Spleen (tissue), 7 donors: Measurements from ENCODE around the gene CEACAM4.

Experiments
- CTCF ChIP-seq, 11 experiments: fragments of 200-600 bp in 7 of 11; fragments of 450-650 bp in 4 of 11; sonication (generic) in 4 of 11; IDR thresholded peaks in 8 of 11; conservative IDR thresholded peaks in 3 of 11; 1 replicate in 7 of 11; 2 replicates in 4 of 11; pipeline versions ENCODE4 v1.4.0 to v1.8.0; 2016 to 2021; ENCODE audit warnings: antibody characterized with exemption in 11 of 11, inconsistent platforms in 4 of 11, mild to moderate bottlenecking in 1 of 11
- POLR2A ChIP-seq, 3 donors: fragments of 450-650 bp; IDR thresholded peaks; one replicate each; pipeline ENCODE4 v1.5.1; 2017; ENCODE audit warnings: antibody characterized with exemption in 3 of 3, mild to moderate bottlenecking in 1 of 3
- donor health status: DM: no; HTN: no; CAD: no; lungs with moderate emphysema.
- donor health status: DM: no; HTN: no; CAD: no.
- donor health status: DM: no; HTN: no; CAD: no.

GRCh38 chr19:41615207-41615606 lies 11.7 kb downstream of the CEACAM4 start:
- TF ChIP-seq CTCF (IDR thresholded peaks at IDR 0.05 in 8 of 11, conservative IDR thresholded peaks at IDR 0.05 in 3 of 11) (no peak), POLR2A (IDR thresholded peaks at IDR 0.05) (no peak)
